Measurements from ENCODE around the gene CAMK2A.

CAMK2A gene

GRCh38 chr5:150229571-150229970, 60.0 kb downstream of the CAMK2A start:
- DNase-seq: no peak

GRCh38 chr5:150227606-150228273, 61.8 kb downstream of the CAMK2A start:
- DNase-seq: no peak

- DNase-seq: no peak
Observed at GRCh38 chr5:150227036-150227435, 62.5 kb downstream of the CAMK2A start.

GRCh38 chr5:150224483-150225027, 65.0 kb downstream of the CAMK2A start:
- no peak for DNase-seq

- DNase-seq: no peak
Observed at GRCh38 chr5:150223474-150223873, 66.1 kb downstream of the CAMK2A start.

GRCh38 chr5:150222906-150223305, 66.7 kb downstream of the CAMK2A start:
- no peak for DNase-seq

GRCh38 chr5:150221471-150221870, 68.1 kb downstream of the CAMK2A start:
- DNase-seq: no peak

- no peak for DNase-seq
Observed at GRCh38 chr5:150219861-150220260, 69.7 kb downstream of the CAMK2A start.

GRCh38 chr5:150219142-150219541, 70.4 kb downstream of the CAMK2A start:
- no peak for DNase-seq

- no peak for DNase-seq
Observed at GRCh38 chr5:150218693-150219035, 70.9 kb downstream of the CAMK2A start.

- DNase-seq: peak; percentile 29
Observed at GRCh38 chr5:150217873-150218692, 71.5 kb downstream of the CAMK2A start.

- no peak for DNase-seq
Observed at GRCh38 chr5:150217038-150217437, 72.5 kb downstream of the CAMK2A start.

- DNase-seq: no peak
Observed at GRCh38 chr5:150215979-150216944, 73.3 kb downstream of the CAMK2A start.

GRCh38 chr5:150214289-150214688, 75.3 kb downstream of the CAMK2A start:
- DNase-seq: no peak

- DNase-seq: no peak
Observed at GRCh38 chr5:150213530-150213929, 76.0 kb downstream of the CAMK2A start.

- no peak for DNase-seq
Observed at GRCh38 chr5:150211156-150212030, 78.2 kb downstream of the CAMK2A start.

GRCh38 chr5:150210644-150211043, 78.9 kb downstream of the CAMK2A start:
- no peak for DNase-seq

GRCh38 chr5:150209099-150209635, 80.4 kb downstream of the CAMK2A start:
- no peak for DNase-seq

GRCh38 chr5:150208187-150209098, 81.1 kb downstream of the CAMK2A start:
- no peak for DNase-seq

GRCh38 chr5:150206779-150207115, 82.8 kb downstream of the CAMK2A start:
- DNase-seq: no peak

Data from GOT3 (cell line).